IMR-90 (cell line): Measurements from ENCODE around the gene IPMK. TPM values are rescaled to one million over a fixed set of nuclear protein-coding genes. Genes with fewer than 3 reads are reported as not detected.

ENCODE experiments used
- ATAC-seq: fragments of 200-7000 bp; cut with Tn5 transposase; 2 replicates; pipeline ENCODE4 v1.9.1; 2020; ENCODE audit warnings: low read depth, mild to moderate bottlenecking, moderate library complexity
- BruUV-seq: library from RNA; stranded (reverse); fragments of 400-500 nt; replicated peaks from 2 replicates; lab custom pipeline; 2021; lab: Mats Ljungman, UMichigan
- CTCF ChIA-PET: fragments of 300-600 bp; formaldehyde crosslinking; extraction: SDS; loops from one replicate; lab custom pipeline; 2021; ENCODE audit warnings: antibody characterized with exemption; lab: Yijun Ruan, JAX
- POLR2A ChIA-PET: fragments of 300-600 bp; sonication (Branson Sonifier 250); formaldehyde crosslinking; loops from one replicate; lab custom pipeline; 2022; ENCODE audit warnings: antibody characterized with exemption; ENCODE audit not compliant: unreplicated experiment; lab: Charles Lee
- DNase-seq: peaks from one replicate; pipeline ENCODE4 v3.0.0; 2013
- H2AFZ ChIP-seq: replicated peaks from 2 replicates; pipeline ENCODE3; 2013; ENCODE audit warnings: low read length, mild to moderate bottlenecking; ENCODE audit not compliant: poor library complexity
- H2AK5ac ChIP-seq: 2 replicates; pipeline ENCODE4 v1.6.1; 2013; ENCODE audit warnings: low read depth, low read length, inconsistent platforms
- H2AK9ac ChIP-seq: replicated peaks from 2 replicates; pipeline ENCODE3; 2013; ENCODE audit warnings: mild to moderate bottlenecking, low read depth, low read length, moderate library complexity; ENCODE audit not compliant: poor library complexity
- H2BK120ac ChIP-seq: 2 replicates; pipeline ENCODE4 v1.6.1; 2013; ENCODE audit warnings: low read depth, low read length, inconsistent platforms
- H2BK15ac ChIP-seq: 3 replicates; pipeline ENCODE4 v1.6.1; 2013; ENCODE audit warnings: low read depth, low read length, inconsistent platforms
- H2BK20ac ChIP-seq: 2 replicates; pipeline ENCODE4 v1.6.1; 2013; ENCODE audit warnings: low read depth, mild to moderate bottlenecking, inconsistent platforms, low read length, moderate library complexity
- H2BK5ac ChIP-seq: 2 replicates; pipeline ENCODE4 v1.6.1; 2013; ENCODE audit warnings: mild to moderate bottlenecking, low read depth, low read length, inconsistent platforms; ENCODE audit not compliant: poor library complexity, severe bottlenecking
- H3K14ac ChIP-seq: replicated peaks from 2 replicates; pipeline ENCODE4 v1.6.1; 2013; ENCODE audit warnings: low read depth, low read length, inconsistent platforms
- H3K18ac ChIP-seq: 2 replicates; pipeline ENCODE4 v1.6.1; 2013; ENCODE audit warnings: low read depth, low read length, control low read depth
- H3K23ac ChIP-seq: 2 replicates; pipeline ENCODE4 v1.6.1; 2013; ENCODE audit warnings: low read depth, low read length, inconsistent platforms
- H3K27ac ChIP-seq: 2 replicates; pipeline ENCODE4 v1.5.1; 2013; ENCODE audit warnings: mild to moderate bottlenecking, control low read depth, low read length; ENCODE audit not compliant: insufficient read depth
- H3K27me3 ChIP-seq: 2 replicates; pipeline ENCODE4 v1.6.1; 2013; ENCODE audit warnings: low read length; ENCODE audit not compliant: control insufficient read depth, insufficient read depth
- H3K36me3 ChIP-seq: 2 replicates; pipeline ENCODE4 v1.6.1; 2013; ENCODE audit warnings: low read length, mixed read lengths; ENCODE audit not compliant: control insufficient read depth, insufficient read depth
- H3K4ac ChIP-seq: 2 replicates; pipeline ENCODE4 v1.6.1; 2013; ENCODE audit warnings: low read depth, low read length, inconsistent platforms
- H3K4me1 ChIP-seq: 2 replicates; pipeline ENCODE4 v1.6.1; 2013; ENCODE audit warnings: low read length, mixed read lengths; ENCODE audit not compliant: control insufficient read depth, insufficient read depth
- H3K4me2 ChIP-seq: 2 replicates; pipeline ENCODE4 v1.6.1; 2013; ENCODE audit warnings: low read depth, mild to moderate bottlenecking, control low read depth, low read length, moderate library complexity
- H3K4me3 ChIP-seq: 2 replicates; pipeline ENCODE4 v1.5.1; 2013; ENCODE audit warnings: low read depth, mild to moderate bottlenecking, control low read depth, low read length, moderate library complexity; ENCODE audit not compliant: insufficient read depth
- H3K56ac ChIP-seq: 2 replicates; pipeline ENCODE4 v1.6.1; 2013; ENCODE audit warnings: low read length, inconsistent platforms; ENCODE audit not compliant: insufficient read depth; ENCODE audit errors: extremely low read depth
- H3K79me1 ChIP-seq, 2 experiments: 2 replicates each; pipeline ENCODE4 v1.6.1; 2013; ENCODE audit warnings: low read length in 2 of 2, inconsistent platforms in 1 of 2, low read depth in 1 of 2
- H3K9ac ChIP-seq: 2 replicates; pipeline ENCODE4 v1.6.1; 2013; ENCODE audit warnings: low read depth, low read length, control low read depth
- H3K9me1 ChIP-seq: 2 replicates; pipeline ENCODE4 v1.6.1; 2013; ENCODE audit warnings: low read length, inconsistent platforms; ENCODE audit not compliant: insufficient read depth
- H3K9me3 ChIP-seq: 2 replicates; pipeline ENCODE4 v1.6.1; 2013; ENCODE audit warnings: low read length; ENCODE audit not compliant: control insufficient read depth, insufficient read depth
- H4K20me1 ChIP-seq: 2 replicates; pipeline ENCODE4 v1.6.1; 2013; ENCODE audit warnings: low read length, inconsistent platforms; ENCODE audit not compliant: insufficient read depth
- H4K5ac ChIP-seq: 2 replicates; pipeline ENCODE4 v1.6.1; 2013; ENCODE audit warnings: mild to moderate bottlenecking, low read depth, low read length, control low read depth
- H4K8ac ChIP-seq, 2 experiments: 2 replicates each; pipeline ENCODE4 v1.6.1; 2013; ENCODE audit warnings: low read depth in 2 of 2, low read length in 2 of 2, control low read depth in 1 of 2, inconsistent platforms in 1 of 2
- H4K91ac ChIP-seq: 2 replicates; pipeline ENCODE4 v1.6.1; 2013; ENCODE audit warnings: low read depth, low read length, inconsistent platforms; ENCODE audit not compliant: insufficient read depth
- BHLHE40 ChIP-seq: fragments of 150-350 bp; IDR thresholded peaks from 2 replicates; pipeline ENCODE4 v1.6.1; 2016; ENCODE audit warnings: mild to moderate bottlenecking, low read depth, low read length
- CEBPB ChIP-seq: IDR thresholded peaks from 2 replicates; pipeline ENCODE4 v1.6.1; 2012; ENCODE audit warnings: low read depth, low read length, improper control_type of control experiment
- CHD1 ChIP-seq: IDR thresholded peaks from 2 replicates; pipeline ENCODE4 v1.6.1; 2012; ENCODE audit warnings: low read depth, low read length, improper control_type of control experiment
- ELK1 ChIP-seq: fragments of 150-350 bp; IDR thresholded peaks from 2 replicates; pipeline ENCODE4 v1.6.1; 2016; ENCODE audit warnings: low read depth, mild to moderate bottlenecking, low read length, moderate library complexity, borderline replicate concordance
- FOS ChIP-seq: fragments of 150-350 bp; IDR thresholded peaks from 2 replicates; pipeline ENCODE4 v1.6.1; 2016; ENCODE audit warnings: low read depth, low read length
- MAFK ChIP-seq: IDR thresholded peaks from 2 replicates; pipeline ENCODE4 v1.6.1; 2012; ENCODE audit warnings: low read depth, low read length, improper control_type of control experiment
- MAZ ChIP-seq: IDR thresholded peaks from 2 replicates; pipeline ENCODE4 v1.6.1; 2012; ENCODE audit warnings: low read depth, mild to moderate bottlenecking, low read length, improper control_type of control experiment, moderate library complexity, borderline replicate concordance
- MXI1 ChIP-seq: IDR thresholded peaks from 2 replicates; pipeline ENCODE4 v1.6.1; 2012; ENCODE audit warnings: low read depth, mild to moderate bottlenecking, low read length, moderate library complexity, borderline replicate concordance
- NFE2L2 ChIP-seq: fragments of 150-350 bp; IDR thresholded peaks from 2 replicates; pipeline ENCODE4 v1.6.1; 2016; ENCODE audit warnings: low read depth, mild to moderate bottlenecking, low read length
- POLR2A ChIP-seq: IDR thresholded peaks from 2 replicates; pipeline ENCODE4 v1.6.1; 2012; ENCODE audit warnings: mild to moderate bottlenecking, low read depth, low read length
- RAD21 ChIP-seq: IDR thresholded peaks from 2 replicates; pipeline ENCODE4 v1.6.1; 2012; ENCODE audit warnings: low read length, improper control_type of control experiment
- RCOR1 ChIP-seq: IDR thresholded peaks from 2 replicates; pipeline ENCODE4 v1.6.1; 2012; ENCODE audit warnings: mild to moderate bottlenecking, low read length, improper control_type of control experiment; ENCODE audit not compliant: insufficient replicate concordance
- RFX5 ChIP-seq: IDR thresholded peaks from 2 replicates; pipeline ENCODE4 v1.8.0; 2012; ENCODE audit warnings: low read depth, mild to moderate bottlenecking, low read length, moderate library complexity
- SMC3 ChIP-seq: fragments of 150-350 bp; IDR thresholded peaks from 2 replicates; pipeline ENCODE4 v1.6.1; 2016; ENCODE audit warnings: low read depth, mild to moderate bottlenecking, antibody characterized with exemption, low read length, moderate library complexity
- dilution Hi-C: fragments of 300-500 bp; cut with HindIII; formaldehyde crosslinking; loops from one replicate; pipeline ENCODE4 v1.14.3; 2018; ENCODE audit warnings: low sequenced_read_pairs; ENCODE audit not compliant: unreplicated experiment
- in situ Hi-C: fragments of 300-500 bp; cut with MboI; formaldehyde crosslinking; loops from 3 replicates; pipeline ENCODE4 v1.14.3; 2019; ENCODE audit warnings: low sequenced_read_pairs, inconsistent platforms, mixed read lengths
- intact Hi-C: fragments of 100-400 bp; cut with micrococcal nuclease; formaldehyde crosslinking; loops from 2 replicates; pipeline ENCODE4 v1.10.0; 2022
- polyA plus RNA-seq, 3 experiments: library from polyadenylated mRNA; depleted of rRNA; stranded (reverse); fragments of >200 nt; gene quantifications; 2 replicates each; pipeline ENCODE4 v1.2.3, GENCODE V29; 2012; ENCODE audit warnings: low replicate concordance in 1 of 3
- total RNA-seq: library from RNA; depleted of rRNA; stranded (reverse); fragments of >200 nt; gene quantifications from 2 replicates; pipeline ENCODE4 v1.2.3, GENCODE V29; 2012
- TF ChIP-seq, protein P1 (sequence below): conservative IDR thresholded peaks from 2 replicates; pipeline ENCODE4 v1.5.1; 2012; ENCODE audit warnings: mild to moderate bottlenecking, low read depth, low read length, improper control_type of control experiment
- TF ChIP-seq, protein P2 (sequence below): fragments of 150-350 bp; IDR thresholded peaks from 2 replicates; pipeline ENCODE4 v1.6.1; 2017; ENCODE audit warnings: mild to moderate bottlenecking, antibody characterized with exemption, low read length, low read depth

IPMK gene
- total and polyA plus RNA-seq, 2 of the 4 experiments (the other 2 are of a cell fraction), result 0.89 to 2.0 TPM

DNA sequence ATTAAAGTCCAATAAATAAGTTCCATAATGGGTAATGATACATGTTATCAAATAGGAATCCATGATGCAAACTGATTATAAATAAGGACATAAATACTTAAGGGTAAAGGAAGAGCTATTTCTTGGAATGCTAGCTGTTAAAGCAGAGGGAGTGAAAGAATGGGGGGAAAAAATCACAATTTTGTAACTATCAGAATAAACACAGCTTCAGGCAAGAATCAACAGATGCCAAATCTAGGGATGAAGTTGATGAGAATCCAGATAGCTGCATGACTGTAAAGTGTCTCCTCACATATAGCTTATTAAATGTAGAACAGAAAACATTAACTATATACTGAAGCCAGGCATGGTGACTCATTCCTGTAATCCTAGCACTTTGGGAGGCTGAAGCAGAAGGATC is 4.9 kb downstream of the IPMK start:
- no peak overlapping the region for H2AK9ac ChIP-seq
- H2BK15ac ChIP-seq, result no peak overlapping the region
- no peak overlapping the region for H2BK5ac ChIP-seq
- intact Hi-C loops (no loop called here), in situ Hi-C loops (no loop called here), dilution Hi-C loops (no loop called here)
- H2BK120ac ChIP-seq, result no peak overlapping the region
- no peak overlapping the region for H2BK20ac ChIP-seq
- CTCF ChIA-PET, result no interaction called here
- H2AK5ac ChIP-seq, result no peak overlapping the region
- H3K27me3 ChIP-seq, result no peaks in the 10 kb centered on the region
- H3K79me1 ChIP-seq, result peaks cover 9 to 21% of the 10 kb centered on the region in 2 experiments
- H3K23ac ChIP-seq, result no peak overlapping the region
- no peak overlapping the region for H3K9ac ChIP-seq
- no peak overlapping the region for H3K14ac ChIP-seq
- H4K91ac ChIP-seq, result no peak overlapping the region
- no peaks in the 10 kb centered on the region for H3K4me1 ChIP-seq
- no peak overlapping the region for H4K5ac ChIP-seq
- H3K36me3 ChIP-seq, result no peaks in the 10 kb centered on the region
- H3K9me1 ChIP-seq, result no peaks in the 10 kb centered on the region
- H3K4me3 ChIP-seq, result no peak overlapping the region
- H4K20me1 ChIP-seq, result no peaks in the 10 kb centered on the region
- no peak overlapping the region for H4K8ac ChIP-seq
- BruUV-seq, result no TSS peak
- H3K27ac ChIP-seq, result no peak overlapping the region
- ATAC-seq (no peak), DNase-seq (no peak)
- H3K9me3 ChIP-seq, result no peaks in the 10 kb centered on the region
- H3K56ac ChIP-seq, result no peak overlapping the region
- H3K18ac ChIP-seq, result no peak overlapping the region
- TF ChIP-seq RAD21, result no peak
- no peak for TF ChIP-seq CEBPB
- no peak for TF ChIP-seq MAZ
- TF ChIP-seq SMC3, result no peak
- TF ChIP-seq, protein P1, sequence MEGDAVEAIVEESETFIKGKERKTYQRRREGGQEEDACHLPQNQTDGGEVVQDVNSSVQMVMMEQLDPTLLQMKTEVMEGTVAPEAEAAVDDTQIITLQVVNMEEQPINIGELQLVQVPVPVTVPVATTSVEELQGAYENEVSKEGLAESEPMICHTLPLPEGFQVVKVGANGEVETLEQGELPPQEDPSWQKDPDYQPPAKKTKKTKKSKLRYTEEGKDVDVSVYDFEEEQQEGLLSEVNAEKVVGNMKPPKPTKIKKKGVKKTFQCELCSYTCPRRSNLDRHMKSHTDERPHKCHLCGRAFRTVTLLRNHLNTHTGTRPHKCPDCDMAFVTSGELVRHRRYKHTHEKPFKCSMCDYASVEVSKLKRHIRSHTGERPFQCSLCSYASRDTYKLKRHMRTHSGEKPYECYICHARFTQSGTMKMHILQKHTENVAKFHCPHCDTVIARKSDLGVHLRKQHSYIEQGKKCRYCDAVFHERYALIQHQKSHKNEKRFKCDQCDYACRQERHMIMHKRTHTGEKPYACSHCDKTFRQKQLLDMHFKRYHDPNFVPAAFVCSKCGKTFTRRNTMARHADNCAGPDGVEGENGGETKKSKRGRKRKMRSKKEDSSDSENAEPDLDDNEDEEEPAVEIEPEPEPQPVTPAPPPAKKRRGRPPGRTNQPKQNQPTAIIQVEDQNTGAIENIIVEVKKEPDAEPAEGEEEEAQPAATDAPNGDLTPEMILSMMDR, result no peak
- no peak for TF ChIP-seq MXI1
- TF ChIP-seq MAFK, result no peak
- no peak for TF ChIP-seq NFE2L2
- TF ChIP-seq RCOR1, result no peak
- TF ChIP-seq FOS, result no peak
- no peak for TF ChIP-seq ELK1
- no peak for TF ChIP-seq CHD1
- TF ChIP-seq, protein P2, sequence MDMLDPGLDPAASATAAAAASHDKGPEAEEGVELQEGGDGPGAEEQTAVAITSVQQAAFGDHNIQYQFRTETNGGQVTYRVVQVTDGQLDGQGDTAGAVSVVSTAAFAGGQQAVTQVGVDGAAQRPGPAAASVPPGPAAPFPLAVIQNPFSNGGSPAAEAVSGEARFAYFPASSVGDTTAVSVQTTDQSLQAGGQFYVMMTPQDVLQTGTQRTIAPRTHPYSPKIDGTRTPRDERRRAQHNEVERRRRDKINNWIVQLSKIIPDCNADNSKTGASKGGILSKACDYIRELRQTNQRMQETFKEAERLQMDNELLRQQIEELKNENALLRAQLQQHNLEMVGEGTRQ, result no peak
- no peak for TF ChIP-seq RFX5
- no peak for TF ChIP-seq POLR2A
- TF ChIP-seq BHLHE40, result no peak
- H3K4me2 ChIP-seq, result no peak overlapping the region
- POLR2A ChIA-PET, result interaction anchor here (0.5 kb wide), 1 partner anchor 1235 kb away, joined by 5 read pairs; no protein-coding TSS in a partner anchor
- no peak overlapping the region for H2AFZ ChIP-seq
- H3K4ac ChIP-seq, result no peak overlapping the region
